Mammary epithelial cell (primary cell): Measurements from ENCODE around the gene MTMR6.

ENCODE experiments used
- CTCF ChIP-seq, 2 donors: IDR thresholded peaks in 1 of 2; conservative IDR thresholded peaks in 1 of 2; 2 replicates each; pipeline ENCODE4 v1.5.1; 2011 to 2012; ENCODE audit warnings: inconsistent platforms in 2 of 2, low read length in 2 of 2, mild to moderate bottlenecking in 2 of 2, control low read depth in 1 of 2, low read depth in 1 of 2; ENCODE audit not compliant: insufficient read depth in 1 of 2; ENCODE audit errors: extremely low read depth in 1 of 2
- EZH2 ChIP-seq: IDR thresholded peaks from 2 replicates; pipeline ENCODE4 v1.6.1; 2012; ENCODE audit warnings: low read length, inconsistent platforms, borderline replicate concordance

GRCh38 chr13:25248071-25248470 lies 39.2 kb downstream of the MTMR6 start:
- no peak for TF ChIP-seq CTCF (conservative IDR thresholded peaks at IDR 0.05 in 1 of 2, IDR thresholded peaks at IDR 0.05 in 1 of 2; ENCODE audit: extremely low read depth in 1 of 2, insufficient read depth in 1 of 2, low read depth in 1 of 2, low read length in 2 of 2)
- TF ChIP-seq EZH2: no peak
